ENCODE results near the gene C1QL1.

The C1QL1 gene

DNA sequence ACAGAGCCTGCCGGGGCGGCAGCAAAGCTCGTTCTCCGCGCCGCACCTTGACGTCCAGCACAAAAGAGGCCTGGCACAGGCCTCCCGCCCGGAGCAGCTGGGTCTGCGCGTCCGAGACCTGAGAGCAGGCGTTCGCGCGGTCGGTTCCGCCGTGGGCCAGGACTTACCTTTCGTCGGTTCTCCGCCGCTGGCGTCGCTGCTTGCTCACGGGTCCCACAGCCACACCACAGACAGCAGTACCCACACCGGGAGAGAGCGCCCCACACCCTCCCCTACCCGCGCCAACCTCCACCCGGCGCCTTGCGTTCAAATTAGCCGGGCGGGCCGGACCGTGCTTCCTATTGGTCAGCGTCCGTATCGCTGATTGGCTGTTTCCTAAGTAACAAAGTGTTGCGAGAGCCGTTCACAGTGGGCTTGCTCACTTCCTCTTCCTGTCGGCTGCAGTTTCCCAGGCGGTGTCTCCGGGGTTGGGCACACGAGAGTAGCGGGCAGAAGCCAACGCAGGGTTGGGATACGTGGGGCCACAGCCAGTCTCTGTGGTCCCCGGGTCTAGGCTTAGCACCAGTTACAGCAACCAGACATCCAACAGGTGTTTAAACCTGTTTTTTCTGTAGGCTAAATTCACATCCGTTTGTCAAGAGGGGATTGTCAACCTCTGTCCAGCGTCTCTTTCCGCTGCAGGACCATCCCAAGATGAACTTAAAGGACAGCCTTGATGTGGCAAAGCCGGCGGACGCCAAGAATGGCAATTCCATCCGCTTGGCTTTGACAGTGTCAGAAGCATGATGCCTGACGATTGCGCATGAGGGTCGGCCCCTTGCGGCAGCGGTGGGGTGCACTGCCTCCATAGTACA lies 20.4 kb downstream of the C1QL1 start, which contains the start of gene KIF18B:
Gene KIF18B, minus strand, starts transcription at position 313 of the 854 bp plus-strand sequence. CDS start 11,429 bp downstream, outside the sequence.
- TF ChIP-seq YY1 (IDR thresholded peaks at IDR 0.05; ENCODE audit: low read depth) = no peak
- TF ChIP-seq, protein P1, sequence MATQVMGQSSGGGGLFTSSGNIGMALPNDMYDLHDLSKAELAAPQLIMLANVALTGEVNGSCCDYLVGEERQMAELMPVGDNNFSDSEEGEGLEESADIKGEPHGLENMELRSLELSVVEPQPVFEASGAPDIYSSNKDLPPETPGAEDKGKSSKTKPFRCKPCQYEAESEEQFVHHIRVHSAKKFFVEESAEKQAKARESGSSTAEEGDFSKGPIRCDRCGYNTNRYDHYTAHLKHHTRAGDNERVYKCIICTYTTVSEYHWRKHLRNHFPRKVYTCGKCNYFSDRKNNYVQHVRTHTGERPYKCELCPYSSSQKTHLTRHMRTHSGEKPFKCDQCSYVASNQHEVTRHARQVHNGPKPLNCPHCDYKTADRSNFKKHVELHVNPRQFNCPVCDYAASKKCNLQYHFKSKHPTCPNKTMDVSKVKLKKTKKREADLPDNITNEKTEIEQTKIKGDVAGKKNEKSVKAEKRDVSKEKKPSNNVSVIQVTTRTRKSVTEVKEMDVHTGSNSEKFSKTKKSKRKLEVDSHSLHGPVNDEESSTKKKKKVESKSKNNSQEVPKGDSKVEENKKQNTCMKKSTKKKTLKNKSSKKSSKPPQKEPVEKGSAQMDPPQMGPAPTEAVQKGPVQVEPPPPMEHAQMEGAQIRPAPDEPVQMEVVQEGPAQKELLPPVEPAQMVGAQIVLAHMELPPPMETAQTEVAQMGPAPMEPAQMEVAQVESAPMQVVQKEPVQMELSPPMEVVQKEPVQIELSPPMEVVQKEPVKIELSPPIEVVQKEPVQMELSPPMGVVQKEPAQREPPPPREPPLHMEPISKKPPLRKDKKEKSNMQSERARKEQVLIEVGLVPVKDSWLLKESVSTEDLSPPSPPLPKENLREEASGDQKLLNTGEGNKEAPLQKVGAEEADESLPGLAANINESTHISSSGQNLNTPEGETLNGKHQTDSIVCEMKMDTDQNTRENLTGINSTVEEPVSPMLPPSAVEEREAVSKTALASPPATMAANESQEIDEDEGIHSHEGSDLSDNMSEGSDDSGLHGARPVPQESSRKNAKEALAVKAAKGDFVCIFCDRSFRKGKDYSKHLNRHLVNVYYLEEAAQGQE (IDR thresholded peaks at IDR 0.05; ENCODE audit: low read depth) = peak; percentile 56; the same call in 1 of the 2 replicates
- no peak for TF ChIP-seq ZBTB7A (IDR thresholded peaks at IDR 0.05; ENCODE audit: low read depth)
- peak; percentile 58; the same call in 1 of the 2 replicates for TF ChIP-seq CEBPB (IDR thresholded peaks at IDR 0.05)
- peak; percentile 19; the same call in 1 of the 2 replicates for TF ChIP-seq RAD21 (IDR thresholded peaks at IDR 0.05; ENCODE audit: low read depth)
- TF ChIP-seq CREB1 (IDR thresholded peaks at IDR 0.05; ENCODE audit: low read depth) = 0 out of 2 replicates have a peak, but pooled peaks have one; percentile 36
- peak; percentile 81; the same call in 1 of the 2 replicates for TF ChIP-seq TAF1 (IDR thresholded peaks at IDR 0.05; ENCODE audit: low read depth)
- no peak; the same call in 1 of the 2 replicates for TF ChIP-seq TCF12 (IDR thresholded peaks at IDR 0.05; ENCODE audit: low read depth)
- TF ChIP-seq NFIC (IDR thresholded peaks at IDR 0.05) = peak; percentile 25; the same call in 1 of the 2 replicates
- peak; percentile 98 for TF ChIP-seq FOXM1 (IDR thresholded peaks at IDR 0.05; ENCODE audit: borderline replicate concordance, low read depth)
- TF ChIP-seq, protein P2, sequence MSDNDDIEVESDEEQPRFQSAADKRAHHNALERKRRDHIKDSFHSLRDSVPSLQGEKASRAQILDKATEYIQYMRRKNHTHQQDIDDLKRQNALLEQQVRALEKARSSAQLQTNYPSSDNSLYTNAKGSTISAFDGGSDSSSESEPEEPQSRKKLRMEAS (IDR thresholded peaks at IDR 0.05) = peak; percentile 70
- peak; percentile 11; the same call in 1 of the 2 replicates for TF ChIP-seq EP300 (IDR thresholded peaks at IDR 0.05; ENCODE audit: borderline replicate concordance)

DNA sequence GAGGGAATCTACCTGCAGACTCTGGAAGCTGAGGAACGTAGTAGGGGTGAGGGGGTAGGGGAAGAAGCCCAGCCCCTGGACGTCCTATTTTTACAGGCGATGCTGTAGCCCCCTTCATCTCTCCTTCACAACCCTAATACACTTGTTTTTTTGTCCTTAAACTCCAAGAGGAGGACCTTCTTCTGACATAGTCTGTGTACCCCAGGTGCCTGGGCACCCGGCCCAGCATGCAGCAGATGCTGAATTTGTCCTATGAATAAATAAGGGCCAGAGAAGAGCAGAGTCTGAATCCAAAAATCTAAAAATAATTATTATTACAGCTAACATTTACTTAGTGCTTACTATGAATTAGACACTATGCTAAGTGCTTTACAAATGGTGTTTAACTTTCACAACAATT lies 25.6 kb downstream of the C1QL1 start:
- no peak for TF ChIP-seq NFIC (IDR thresholded peaks at IDR 0.05)
- TF ChIP-seq RAD21 (IDR thresholded peaks at IDR 0.05; ENCODE audit: low read depth) = no peak
- no peak for TF ChIP-seq CEBPB (IDR thresholded peaks at IDR 0.05)
- TF ChIP-seq EP300 (IDR thresholded peaks at IDR 0.05; ENCODE audit: borderline replicate concordance) = no peak
- TF ChIP-seq YY1 (IDR thresholded peaks at IDR 0.05; ENCODE audit: low read depth) = no peak
- TF ChIP-seq TEAD4 (IDR thresholded peaks at IDR 0.05) = no peak
- TF ChIP-seq, protein P1 (IDR thresholded peaks at IDR 0.05; ENCODE audit: low read depth) = no peak
- TF ChIP-seq FOXM1 (IDR thresholded peaks at IDR 0.05; ENCODE audit: borderline replicate concordance, low read depth) = no peak
- TF ChIP-seq USF1 (IDR thresholded peaks at IDR 0.05) = no peak
- TF ChIP-seq ZBTB7A (IDR thresholded peaks at IDR 0.05; ENCODE audit: low read depth) = no peak
- no peak for TF ChIP-seq CREB1 (IDR thresholded peaks at IDR 0.05; ENCODE audit: low read depth)

- TF ChIP-seq, protein P2 (IDR thresholded peaks at IDR 0.05) = no peak
- TF ChIP-seq TCF12 (IDR thresholded peaks at IDR 0.05; ENCODE audit: low read depth) = no peak
- no peak for TF ChIP-seq EGR1 (IDR thresholded peaks at IDR 0.05)
- no peak for TF ChIP-seq TAF1 (IDR thresholded peaks at IDR 0.05; ENCODE audit: low read depth)
- TF ChIP-seq RAD21 (IDR thresholded peaks at IDR 0.05; ENCODE audit: low read depth) = no peak
- TF ChIP-seq, protein P1 (IDR thresholded peaks at IDR 0.05; ENCODE audit: low read depth) = no peak
- no peak for TF ChIP-seq CEBPB (IDR thresholded peaks at IDR 0.05)
- no peak for TF ChIP-seq USF1 (IDR thresholded peaks at IDR 0.05)
- no peak for TF ChIP-seq NFIC (IDR thresholded peaks at IDR 0.05)
- no peak for TF ChIP-seq YY1 (IDR thresholded peaks at IDR 0.05; ENCODE audit: low read depth)
- TF ChIP-seq FOXM1 (IDR thresholded peaks at IDR 0.05; ENCODE audit: borderline replicate concordance, low read depth) = no peak
- no peak for TF ChIP-seq CREB1 (IDR thresholded peaks at IDR 0.05; ENCODE audit: low read depth)
- no peak for TF ChIP-seq EP300 (IDR thresholded peaks at IDR 0.05; ENCODE audit: borderline replicate concordance)
- no peak for TF ChIP-seq ZBTB7A (IDR thresholded peaks at IDR 0.05; ENCODE audit: low read depth)
- no peak for TF ChIP-seq TEAD4 (IDR thresholded peaks at IDR 0.05)
These were observed 26.3 kb downstream of the C1QL1 start for GRCh38 chr17:44941712-44942331.

All from Ishikawa (cell line).